Liver (tissue), 9 donors: Measurements from ENCODE around the gene ANXA11. TPM values are rescaled to one million over a fixed set of nuclear protein-coding genes. Genes with fewer than 3 reads are reported as not detected.

ENCODE experiments used
- DNase-seq: peaks from one replicate; pipeline ENCODE4 v3.0.0-alpha.2; 2017; ENCODE audit warnings: low spot score
- H3K27ac ChIP-seq, 2 donors: one replicate each; pipeline ENCODE4 v1.7.0; 2013; ENCODE audit warnings: inconsistent platforms in 2 of 2, low read length in 2 of 2, control low read depth in 1 of 2, low read depth in 1 of 2, mild to moderate bottlenecking in 1 of 2
- H3K27me3 ChIP-seq, 4 donors: one replicate each; pipeline versions ENCODE4 v1.6.1 to v1.7.0; 2013; ENCODE audit warnings: low read length in 3 of 4, inconsistent platforms in 1 of 4, mild to moderate bottlenecking in 1 of 4, moderate library complexity in 1 of 4; ENCODE audit not compliant: control insufficient read depth in 4 of 4, insufficient read depth in 4 of 4
- H3K36me3 ChIP-seq, 4 donors: one replicate each; pipeline versions ENCODE4 v1.6.1 to v1.7.0; 2013; ENCODE audit warnings: low read length in 3 of 4, mild to moderate bottlenecking in 3 of 4, low read depth in 1 of 4, moderate library complexity in 1 of 4; ENCODE audit not compliant: control insufficient read depth in 4 of 4, insufficient read depth in 3 of 4
- H3K4me1 ChIP-seq, 4 donors: one replicate each; pipeline versions ENCODE4 v1.6.1 to v1.7.0; 2013; ENCODE audit warnings: low read length in 3 of 4, mild to moderate bottlenecking in 3 of 4, moderate library complexity in 1 of 4; ENCODE audit not compliant: control insufficient read depth in 4 of 4, insufficient read depth in 4 of 4
- H3K4me3 ChIP-seq, 3 donors: one replicate each; pipeline versions ENCODE4 v1.6.1 to v1.7.0; 2013; ENCODE audit warnings: low read length in 3 of 3, control low read depth in 1 of 3, low read depth in 1 of 3, mild to moderate bottlenecking in 1 of 3
- H3K9ac ChIP-seq, 2 donors: one replicate each; pipeline ENCODE4 v1.7.0; 2013; ENCODE audit warnings: low read length in 2 of 2, mild to moderate bottlenecking in 2 of 2, moderate library complexity in 2 of 2, control low read depth in 1 of 2, low read depth in 1 of 2
- H3K9me3 ChIP-seq, 4 donors: one replicate each; pipeline versions ENCODE4 v1.6.1 to v1.7.0; 2013; ENCODE audit warnings: low read length in 3 of 4; ENCODE audit not compliant: control insufficient read depth in 4 of 4
- ATF3 ChIP-seq: IDR thresholded peaks from 2 replicates; pipeline ENCODE4 v1.6.1; 2016; ENCODE audit warnings: antibody characterized with exemption
- CTCF ChIP-seq: fragments of 150-350 bp; IDR thresholded peaks from 2 replicates; pipeline ENCODE4 v1.5.1; 2017; ENCODE audit warnings: improper control_type of control experiment, low read depth, low read length; ENCODE audit not compliant: missing input control
- EGR1 ChIP-seq, 2 donors: IDR thresholded peaks; 2 replicates each; pipeline ENCODE4 v1.6.1; 2016 to 2018; ENCODE audit warnings: antibody characterized with exemption in 2 of 2, low read depth in 2 of 2
- FOXA2 ChIP-seq: IDR thresholded peaks from 2 replicates; pipeline ENCODE4 v1.6.1; 2016; ENCODE audit warnings: antibody characterized with exemption
- HNF4A ChIP-seq, 2 donors: conservative IDR thresholded peaks; 2 replicates each; pipeline ENCODE4 v1.6.1; 2016; ENCODE audit warnings: antibody characterized with exemption in 2 of 2, mild to moderate bottlenecking in 2 of 2
- JUND ChIP-seq, 2 donors: IDR thresholded peaks; 2 replicates each; pipeline ENCODE4 v1.6.1; 2016; ENCODE audit warnings: antibody characterized with exemption in 2 of 2
- RAD21 ChIP-seq, 2 donors: IDR thresholded peaks; 2 replicates each; pipeline ENCODE4 v1.6.1; 2016; ENCODE audit warnings: antibody characterized with exemption in 2 of 2, mild to moderate bottlenecking in 2 of 2
- REST ChIP-seq: IDR thresholded peaks from 2 replicates; pipeline ENCODE4 v1.6.1; 2016; ENCODE audit warnings: antibody characterized with exemption, mild to moderate bottlenecking
- RXRA ChIP-seq, 2 donors: IDR thresholded peaks; 2 replicates each; pipeline ENCODE4 v1.6.1; 2017 to 2018; ENCODE audit warnings: antibody characterized with exemption in 2 of 2, mild to moderate bottlenecking in 1 of 2
- SP1 ChIP-seq: IDR thresholded peaks from 2 replicates; pipeline ENCODE4 v1.6.1; 2018; ENCODE audit warnings: antibody characterized with exemption, mild to moderate bottlenecking
- TAF1 ChIP-seq: conservative IDR thresholded peaks from 2 replicates; pipeline ENCODE4 v1.6.1; 2016; ENCODE audit warnings: antibody characterized with exemption, mild to moderate bottlenecking
- WGBS: extraction: QIAGEN DNeasy Blood & Tissue Kit; methylation state at CpG from one replicate; pipeline ENCODE4 v1.1.7; 2013; 5-methylcytosine and 5-hydroxymethylcytosine counted together
- polyA plus RNA-seq, 2 donors: library from polyadenylated mRNA; stranded (reverse) in 1 of 2; unstranded in 1 of 2; fragments of 200-250 nt in 1 of 2; fragments of >200 nt in 1 of 2; fragmentation: Nextera tagmentation in 1 of 2; extraction: Ambion mirVana in 1 of 2; gene quantifications; one replicate each; pipeline versions ENCODE4 v1.2.1 to v1.2.3, GENCODE V29; 2013 to 2015
- total RNA-seq, 2 donors: library from RNA; depleted of rRNA; stranded (reverse); fragments of >200 nt; gene quantifications; one replicate each; pipeline ENCODE4 v1.2.3, GENCODE V29; 2014
- donor health status: healthy.
- donor health status: healthy.
- donor health status: healthy.
- donor health status: healthy.
- donor health status: healthy.

ANXA11 gene
- total and polyA plus RNA-seq, 4 donors, result 14.0 to 40.4 (median 24.8) TPM

- Histone ChIP-seq H3K9me3 (no peaks in the 10 kb centered on the region), H3K4me1 (no peaks in the 10 kb centered on the region), H3K27ac (no peak overlapping the region), H3K4me3 (no peak overlapping the region), H3K36me3 (peaks cover 0 to 20% (median 12%) of the 10 kb centered on the region in 4 donors), H3K27me3 (no peaks in the 10 kb centered on the region), H3K9ac (no peak overlapping the region)
- no peak for TF ChIP-seq REST
- TF ChIP-seq EGR1 (IDR thresholded peaks at IDR 0.05; ENCODE audit: low read depth in 2 of 2), result no peak
- no peak for TF ChIP-seq ATF3
- no peak for TF ChIP-seq FOXA2
- TF ChIP-seq RXRA (IDR thresholded peaks at IDR 0.05), result no peak
- TF ChIP-seq CTCF, result no peak
- no peak for TF ChIP-seq RAD21 (IDR thresholded peaks at IDR 0.05)
- TF ChIP-seq JUND (IDR thresholded peaks at IDR 0.05), result no peak
- TF ChIP-seq HNF4A (conservative IDR thresholded peaks at IDR 0.05), result no peak
- 62% methylated on average over 4 of the region's 4 CpGs for WGBS
- DNase-seq, result no peak
These were observed 35.3 kb downstream of the ANXA11 start for GRCh38 chr10:80170026-80170425.

- Histone ChIP-seq H3K36me3 (peaks cover 0 to 28% (median 19%) of the 10 kb centered on the region in 4 donors), H3K9ac (no peak overlapping the region), H3K4me3 (no peak overlapping the region), H3K27me3 (no peaks in the 10 kb centered on the region), H3K4me1 (no peaks in the 10 kb centered on the region), H3K9me3 (no peaks in the 10 kb centered on the region), H3K27ac (no peak overlapping the region)
- no peak for DNase-seq
- 92% methylated on average over 13 of the region's 13 CpGs for WGBS
- TF ChIP-seq HNF4A (conservative IDR thresholded peaks at IDR 0.05) (no peak), JUND (IDR thresholded peaks at IDR 0.05) (no peak), RAD21 (IDR thresholded peaks at IDR 0.05) (peak; percentile 49 to 62), SP1 (no peak), TAF1 (no peak), CTCF (peak; percentile 27)
These were observed 36.5 kb downstream of the ANXA11 start for GRCh38 chr10:80168679-80169380.
